ENCODE measurements around the gene CWC22. TPM values are rescaled to one million over a fixed set of nuclear protein-coding genes. Genes with fewer than 3 reads are reported as not detected.
"Not testable (repeated sequence)": the region's sequence is repeated elsewhere in the genome, so short reads cannot be mapped to it uniquely, and the experiment has no call there.

Gene CWC22
- total RNA-seq, 1 donor from 2014 or later, result 18.5 TPM

DNA sequence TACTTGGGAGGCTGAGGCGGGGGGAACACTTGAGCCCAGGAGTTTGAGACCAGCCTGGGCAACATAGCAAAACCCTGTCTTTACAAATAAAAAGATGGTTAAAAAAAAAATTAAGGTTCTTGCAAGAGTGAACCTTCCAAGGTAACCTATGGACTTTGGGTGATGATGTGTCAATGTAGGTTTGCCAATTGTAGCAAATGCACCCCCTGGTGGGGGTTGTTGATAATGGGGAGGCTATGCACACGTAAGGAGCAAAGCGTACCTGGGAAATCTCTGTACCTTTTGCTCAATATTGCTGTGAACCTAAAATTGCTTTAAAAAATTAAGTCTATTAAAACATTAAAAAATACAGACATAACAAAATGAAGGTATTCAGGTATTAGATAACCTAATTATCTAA lies 70.4 kb downstream of the CWC22 start:
- H3K27me3 ChIP-seq, result no peaks in the 10 kb centered on the region
- H3K4me3 ChIP-seq, result no peak overlapping the region
- TF ChIP-seq, protein P1, sequence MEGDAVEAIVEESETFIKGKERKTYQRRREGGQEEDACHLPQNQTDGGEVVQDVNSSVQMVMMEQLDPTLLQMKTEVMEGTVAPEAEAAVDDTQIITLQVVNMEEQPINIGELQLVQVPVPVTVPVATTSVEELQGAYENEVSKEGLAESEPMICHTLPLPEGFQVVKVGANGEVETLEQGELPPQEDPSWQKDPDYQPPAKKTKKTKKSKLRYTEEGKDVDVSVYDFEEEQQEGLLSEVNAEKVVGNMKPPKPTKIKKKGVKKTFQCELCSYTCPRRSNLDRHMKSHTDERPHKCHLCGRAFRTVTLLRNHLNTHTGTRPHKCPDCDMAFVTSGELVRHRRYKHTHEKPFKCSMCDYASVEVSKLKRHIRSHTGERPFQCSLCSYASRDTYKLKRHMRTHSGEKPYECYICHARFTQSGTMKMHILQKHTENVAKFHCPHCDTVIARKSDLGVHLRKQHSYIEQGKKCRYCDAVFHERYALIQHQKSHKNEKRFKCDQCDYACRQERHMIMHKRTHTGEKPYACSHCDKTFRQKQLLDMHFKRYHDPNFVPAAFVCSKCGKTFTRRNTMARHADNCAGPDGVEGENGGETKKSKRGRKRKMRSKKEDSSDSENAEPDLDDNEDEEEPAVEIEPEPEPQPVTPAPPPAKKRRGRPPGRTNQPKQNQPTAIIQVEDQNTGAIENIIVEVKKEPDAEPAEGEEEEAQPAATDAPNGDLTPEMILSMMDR (IDR thresholded peaks at IDR 0.05), result peak in 2 of 3 experiments; percentile 8
- no peaks in the 10 kb centered on the region for H3K4me1 ChIP-seq
- no peaks in the 10 kb centered on the region for H3K9me3 ChIP-seq
- intact Hi-C loops (cut with DNase I), result no loop called here
- DNase-seq (ENCODE audit: low spot score in 2 of 2), result no peak
- H3K36me3 ChIP-seq, result no peaks in the 10 kb centered on the region
- H3K27ac ChIP-seq, result no peak overlapping the region

DNA sequence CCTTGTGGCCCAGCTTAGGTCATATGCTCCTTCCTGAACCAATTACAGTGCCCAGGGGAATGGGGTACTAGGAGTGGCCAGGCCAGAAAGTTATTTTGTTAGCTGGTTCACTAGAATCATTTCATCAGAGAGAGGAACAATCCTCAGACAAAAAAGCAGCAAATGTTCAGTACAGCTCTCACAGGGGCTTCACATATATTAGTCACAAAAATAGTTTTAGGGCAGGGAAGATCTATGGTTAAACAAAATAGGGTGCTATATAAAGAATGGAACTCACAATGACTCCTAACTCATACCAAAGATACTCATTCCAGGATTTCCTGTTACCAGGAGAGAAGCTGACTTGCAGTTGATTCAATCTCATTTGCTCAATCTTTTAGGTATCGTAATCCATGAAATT lies 71.0 kb downstream of the CWC22 start:
- Histone ChIP-seq H3K36me3 (no peaks in the 10 kb centered on the region), H3K27me3 (no peaks in the 10 kb centered on the region), H3K4me3 (no peak overlapping the region), H3K9me3 (no peaks in the 10 kb centered on the region), H3K4me1 (no peaks in the 10 kb centered on the region), H3K27ac (no peak overlapping the region)
- no peak for DNase-seq (ENCODE audit: low spot score in 2 of 2)
- TF ChIP-seq, protein P1 (IDR thresholded peaks at IDR 0.05), result no peak
- intact Hi-C loops (cut with DNase I), result no loop called here

DNA sequence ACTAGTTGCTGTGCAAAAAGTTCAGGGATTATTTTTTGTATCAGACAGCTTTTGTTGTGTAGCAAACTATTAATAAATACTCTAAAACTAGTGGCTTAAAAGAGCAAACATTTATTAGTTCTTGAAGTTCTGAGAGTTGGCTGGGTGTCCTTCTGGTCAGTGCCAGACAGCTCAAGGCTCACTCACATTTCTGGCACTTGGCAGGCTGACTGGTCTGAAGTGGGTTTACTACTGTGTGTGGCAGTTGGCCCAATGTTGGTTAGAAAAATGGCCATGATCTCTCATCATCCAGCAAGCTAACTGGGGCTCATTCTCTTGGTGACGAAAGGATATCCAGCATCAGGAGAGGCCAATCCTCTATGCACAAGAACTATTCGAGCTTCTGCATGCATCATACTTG lies 74.3 kb downstream of the CWC22 start:
- no peaks in the 10 kb centered on the region for H3K27me3 ChIP-seq
- DNase-seq (ENCODE audit: low spot score in 2 of 2), result no peak
- no peaks in the 10 kb centered on the region for H3K36me3 ChIP-seq
- no peak overlapping the region for H3K4me3 ChIP-seq
- H3K4me1 ChIP-seq, result no peaks in the 10 kb centered on the region
- TF ChIP-seq, protein P1 (IDR thresholded peaks at IDR 0.05), result no peak
- no peaks in the 10 kb centered on the region for H3K9me3 ChIP-seq
- intact Hi-C loops (cut with DNase I), result no loop called here
- no peak overlapping the region for H3K27ac ChIP-seq

DNA sequence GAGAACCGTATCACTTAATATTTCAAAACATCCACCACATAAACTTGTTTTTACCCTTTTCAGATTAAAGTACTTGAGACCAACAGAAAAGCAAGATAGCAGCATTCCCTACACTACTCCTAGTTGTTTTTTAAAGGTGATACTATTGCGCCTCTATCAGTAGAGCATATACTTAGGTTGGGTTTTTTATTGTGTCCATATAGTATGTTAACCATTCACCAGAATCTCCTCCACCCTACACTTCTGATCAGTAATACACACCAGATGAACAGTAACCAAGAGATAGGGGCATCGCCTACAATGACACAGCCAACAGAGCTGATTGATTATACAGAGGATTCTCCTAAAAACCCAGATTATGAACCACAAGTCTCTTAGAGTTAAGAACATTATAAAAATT lies 75.6 kb downstream of the CWC22 start:
- peaks cover 0 to 9% of the 10 kb centered on the region in 2 donors for H3K9me3 ChIP-seq
- no peaks in the 10 kb centered on the region for H3K27me3 ChIP-seq
- H3K36me3 ChIP-seq, result no peaks in the 10 kb centered on the region
- H3K4me1 ChIP-seq, result no peaks in the 10 kb centered on the region
- TF ChIP-seq, protein P1 (IDR thresholded peaks at IDR 0.05), result no peak
- intact Hi-C loops (cut with DNase I), result no loop called here
- no peak overlapping the region for H3K4me3 ChIP-seq
- no peak for DNase-seq (ENCODE audit: low spot score in 2 of 2)
- H3K27ac ChIP-seq, result no peak overlapping the region

DNA sequence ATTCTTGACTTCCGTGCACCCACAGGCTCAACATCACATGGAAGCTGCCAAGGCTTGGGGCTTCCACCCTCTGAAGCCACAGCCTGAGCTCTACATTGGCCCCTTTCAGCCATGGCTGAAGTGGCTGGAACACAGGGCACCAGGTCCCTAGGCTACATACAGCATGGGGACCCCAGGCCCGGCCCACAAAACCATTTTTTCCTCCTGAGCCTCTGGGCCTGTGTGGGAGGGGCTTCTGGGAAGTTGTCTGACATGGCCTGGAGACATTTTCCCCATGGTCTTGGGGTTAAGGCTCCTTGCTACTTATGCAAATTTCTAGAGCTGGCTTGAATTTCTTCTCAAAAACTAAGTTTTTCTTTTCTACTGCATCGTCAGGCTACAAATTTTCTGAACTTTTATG lies 77.1 kb downstream of the CWC22 start:
- H3K27ac ChIP-seq; H3K4me3 ChIP-seq; H3K4me1 ChIP-seq; H3K36me3 ChIP-seq; DNase-seq (ENCODE audit: low spot score in 2 of 2); H3K27me3 ChIP-seq; intact Hi-C loops (cut with DNase I): not testable (repeated sequence)
- H3K9me3 ChIP-seq, result peaks cover 3 to 18% of the 10 kb centered on the region in 2 donors

DNA sequence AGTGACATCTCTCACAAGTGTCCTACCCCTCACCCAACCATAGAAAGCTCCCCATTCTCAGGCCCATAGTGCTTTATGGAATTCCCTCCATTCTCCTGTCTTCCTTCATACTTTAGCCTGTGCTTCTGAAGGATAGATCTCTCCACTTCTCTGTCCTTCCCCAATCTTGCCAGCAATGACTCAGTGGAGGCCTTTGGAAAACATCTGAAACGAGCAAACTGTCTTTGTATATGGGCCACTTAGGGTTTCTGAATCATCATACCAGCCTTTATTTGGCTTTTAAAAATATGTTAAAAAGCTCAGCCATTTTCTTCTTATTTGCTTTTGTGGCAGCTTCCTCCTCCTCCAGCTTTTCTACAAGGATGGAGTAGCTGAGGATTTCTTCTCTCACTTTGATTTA lies 80.1 kb downstream of the CWC22 start:
- DNase-seq (ENCODE audit: low spot score in 2 of 2), result no peak
- intact Hi-C loops (cut with DNase I), result no loop called here
- Histone ChIP-seq H3K27me3 (no peaks in the 10 kb centered on the region), H3K9me3 (peaks cover 3 to 18% of the 10 kb centered on the region in 2 donors), H3K4me3 (no peak overlapping the region), H3K4me1 (no peaks in the 10 kb centered on the region), H3K36me3 (no peaks in the 10 kb centered on the region), H3K27ac (no peak overlapping the region)
- TF ChIP-seq, protein P1 (IDR thresholded peaks at IDR 0.05), result no peak

Measured in ascending aorta (tissue), 2 donors.